PFSK-1 (cell line): Measurements from ENCODE around the gene LRRC28.

ENCODE experiments used
- POLR2AphosphoS5 ChIP-seq: IDR thresholded peaks from 2 replicates; pipeline ENCODE4 v1.6.1; 2012; ENCODE audit warnings: low read depth, mild to moderate bottlenecking, control low read depth, low read length, moderate library complexity
- SIN3A ChIP-seq: IDR thresholded peaks from 2 replicates; pipeline ENCODE4 v1.6.1; 2012; ENCODE audit warnings: mild to moderate bottlenecking, low read length, moderate library complexity, borderline replicate concordance; ENCODE audit not compliant: insufficient read depth
- TAF1 ChIP-seq: IDR thresholded peaks from 2 replicates; pipeline ENCODE4 v1.6.1; 2012; ENCODE audit warnings: low read length, control low read depth, borderline replicate concordance; ENCODE audit not compliant: insufficient read depth
- TF ChIP-seq, protein P1 (sequence below), 2 experiments: IDR thresholded peaks; 2 replicates each; pipeline versions ENCODE4 v1.6.1 to v1.8.0; 2011 to 2012; ENCODE audit warnings: low read depth in 2 of 2, low read length in 2 of 2, control low read depth in 1 of 2, inconsistent platforms in 1 of 2, mild to moderate bottlenecking in 1 of 2, moderate library complexity in 1 of 2; ENCODE audit not compliant: insufficient read depth in 1 of 2

DNA sequence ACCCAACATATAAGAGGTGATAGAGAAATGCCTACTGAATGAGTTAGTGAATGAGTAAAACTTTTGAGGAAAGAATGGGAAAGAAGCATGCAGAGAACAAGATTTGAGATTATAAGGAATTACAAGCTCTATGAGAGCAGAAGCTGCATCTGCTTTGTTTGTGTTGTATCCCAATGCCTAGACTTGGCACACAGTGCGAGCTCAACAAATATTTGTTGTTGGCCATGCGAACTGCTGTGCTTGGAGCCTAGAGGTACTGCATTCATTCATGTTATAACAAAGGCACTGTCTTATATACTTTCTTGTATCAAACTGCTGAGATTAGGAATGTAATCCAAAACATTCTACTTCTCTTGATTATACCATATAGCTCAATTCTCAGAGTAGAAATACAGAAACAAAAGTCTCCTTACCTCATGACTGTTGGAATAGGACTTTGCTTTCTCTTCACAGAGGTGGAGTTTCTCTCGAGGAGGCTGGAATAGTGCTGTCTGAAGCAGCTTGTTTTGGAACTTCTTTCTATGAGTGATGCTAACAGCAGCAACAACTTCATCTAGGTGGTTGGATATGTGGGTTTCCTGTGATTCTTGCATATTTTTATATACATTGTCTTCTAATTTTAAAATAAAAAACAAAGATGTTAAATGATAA is 23.0 kb upstream of the LRRC28 start:
- TF ChIP-seq TAF1, result no peak
- TF ChIP-seq POLR2AphosphoS5, result no peak
- TF ChIP-seq, protein P1, sequence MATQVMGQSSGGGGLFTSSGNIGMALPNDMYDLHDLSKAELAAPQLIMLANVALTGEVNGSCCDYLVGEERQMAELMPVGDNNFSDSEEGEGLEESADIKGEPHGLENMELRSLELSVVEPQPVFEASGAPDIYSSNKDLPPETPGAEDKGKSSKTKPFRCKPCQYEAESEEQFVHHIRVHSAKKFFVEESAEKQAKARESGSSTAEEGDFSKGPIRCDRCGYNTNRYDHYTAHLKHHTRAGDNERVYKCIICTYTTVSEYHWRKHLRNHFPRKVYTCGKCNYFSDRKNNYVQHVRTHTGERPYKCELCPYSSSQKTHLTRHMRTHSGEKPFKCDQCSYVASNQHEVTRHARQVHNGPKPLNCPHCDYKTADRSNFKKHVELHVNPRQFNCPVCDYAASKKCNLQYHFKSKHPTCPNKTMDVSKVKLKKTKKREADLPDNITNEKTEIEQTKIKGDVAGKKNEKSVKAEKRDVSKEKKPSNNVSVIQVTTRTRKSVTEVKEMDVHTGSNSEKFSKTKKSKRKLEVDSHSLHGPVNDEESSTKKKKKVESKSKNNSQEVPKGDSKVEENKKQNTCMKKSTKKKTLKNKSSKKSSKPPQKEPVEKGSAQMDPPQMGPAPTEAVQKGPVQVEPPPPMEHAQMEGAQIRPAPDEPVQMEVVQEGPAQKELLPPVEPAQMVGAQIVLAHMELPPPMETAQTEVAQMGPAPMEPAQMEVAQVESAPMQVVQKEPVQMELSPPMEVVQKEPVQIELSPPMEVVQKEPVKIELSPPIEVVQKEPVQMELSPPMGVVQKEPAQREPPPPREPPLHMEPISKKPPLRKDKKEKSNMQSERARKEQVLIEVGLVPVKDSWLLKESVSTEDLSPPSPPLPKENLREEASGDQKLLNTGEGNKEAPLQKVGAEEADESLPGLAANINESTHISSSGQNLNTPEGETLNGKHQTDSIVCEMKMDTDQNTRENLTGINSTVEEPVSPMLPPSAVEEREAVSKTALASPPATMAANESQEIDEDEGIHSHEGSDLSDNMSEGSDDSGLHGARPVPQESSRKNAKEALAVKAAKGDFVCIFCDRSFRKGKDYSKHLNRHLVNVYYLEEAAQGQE (IDR thresholded peaks at IDR 0.05; ENCODE audit: insufficient read depth in 1 of 2, low read depth in 2 of 2, low read length in 2 of 2), result no peak
- TF ChIP-seq SIN3A, result no peak
